K562 (cell line): ENCODE results near the gene CSNK1D. TPM values are rescaled to one million over a fixed set of nuclear protein-coding genes. Genes with fewer than 3 reads are reported as not detected.

Source experiments
- NRF1 ChIP-seq, 2 experiments: fragments of 450-650 bp; IDR thresholded peaks in 1 of 2; conservative IDR thresholded peaks in 1 of 2; 2 replicates each; pipeline ENCODE4 v1.6.1; 2014; ENCODE audit warnings: mild to moderate bottlenecking in 2 of 2
- RAD51 ChIP-seq: fragments of 450-650 bp; IDR thresholded peaks from 2 replicates; pipeline ENCODE4 v1.7.1; 2016; ENCODE audit warnings: low read depth, mild to moderate bottlenecking, borderline replicate concordance
- ZNF584 ChIP-seq: fragments of 200-800 bp; sonication (Bioruptor generic); IDR thresholded peaks from 2 replicates; pipeline ENCODE4 v1.6.1; 2016; ENCODE audit warnings: low read depth, mild to moderate bottlenecking, missing genetic modification characterization, missing compliant biosample characterization
- polyA plus RNA-seq, 8 experiments: library from polyadenylated mRNA; depleted of rRNA in 4 of 8; stranded (reverse) in 5 of 8; unstranded in 3 of 8; fragments of >200 nt; fragmentation: Nextera tagmentation in 2 of 8; fragmentation: Illumina TruSeq in 1 of 8; extraction: Ambion mirVana in 2 of 8; extraction: Trizol in 1 of 8; gene quantifications; 2 replicates each; pipeline versions ENCODE4 v1.2.1 to v1.2.3, GENCODE V29; 2011 to 2014; ENCODE audit warnings: inconsistent platforms in 1 of 8, missing spikeins in 1 of 8
- total RNA-seq, 7 experiments: library from RNA; depleted of rRNA in 6 of 7; stranded (reverse); fragments of >200 nt in 6 of 7; fragmentation: Illumina TruSeq in 2 of 7; extraction: Trizol in 2 of 7; gene quantifications; 2 replicates each; pipeline versions ENCODE4 v1.2.1 to v1.2.3, GENCODE V29; 2011 to 2021; ENCODE audit warnings: low replicate concordance in 1 of 7
- TF ChIP-seq, protein P1 (sequence below): fragments of 250-450 bp; sonication (Bioruptor Pico); IDR thresholded peaks from 2 replicates; pipeline ENCODE4 v1.5.0; 2022; ENCODE audit warnings: mild to moderate bottlenecking
- TF ChIP-seq, protein P2 (sequence below): fragments of 450-650 bp; IDR thresholded peaks from 2 replicates; pipeline ENCODE4 v1.6.1; 2016; ENCODE audit warnings: mild to moderate bottlenecking, moderate library complexity
- TF ChIP-seq, protein P3 (sequence below): sonication (generic); formaldehyde crosslinking; IDR thresholded peaks from 2 replicates; pipeline ENCODE4 v1.8.1; 2022; ENCODE audit warnings: missing genetic modification reagents
- TF ChIP-seq, protein P4 (sequence below): fragments of 450-650 bp; formaldehyde crosslinking; IDR thresholded peaks from 2 replicates; pipeline ENCODE4 v1.4.0; 2020; ENCODE audit warnings: mild to moderate bottlenecking
- TF ChIP-seq, protein P5 (sequence below): sonication (generic); formaldehyde crosslinking; IDR thresholded peaks from 2 replicates; pipeline ENCODE4 v1.8.0; 2022; ENCODE audit warnings: mild to moderate bottlenecking, low read depth, missing genetic modification reagents

Gene CSNK1D
- total and polyA plus RNA-seq, 9 of the 15 experiments (the other 6 are each of a cell fraction or from before 2014, with no cell fraction given), result 6.5 to 133 (median 41.3) TPM

DNA sequence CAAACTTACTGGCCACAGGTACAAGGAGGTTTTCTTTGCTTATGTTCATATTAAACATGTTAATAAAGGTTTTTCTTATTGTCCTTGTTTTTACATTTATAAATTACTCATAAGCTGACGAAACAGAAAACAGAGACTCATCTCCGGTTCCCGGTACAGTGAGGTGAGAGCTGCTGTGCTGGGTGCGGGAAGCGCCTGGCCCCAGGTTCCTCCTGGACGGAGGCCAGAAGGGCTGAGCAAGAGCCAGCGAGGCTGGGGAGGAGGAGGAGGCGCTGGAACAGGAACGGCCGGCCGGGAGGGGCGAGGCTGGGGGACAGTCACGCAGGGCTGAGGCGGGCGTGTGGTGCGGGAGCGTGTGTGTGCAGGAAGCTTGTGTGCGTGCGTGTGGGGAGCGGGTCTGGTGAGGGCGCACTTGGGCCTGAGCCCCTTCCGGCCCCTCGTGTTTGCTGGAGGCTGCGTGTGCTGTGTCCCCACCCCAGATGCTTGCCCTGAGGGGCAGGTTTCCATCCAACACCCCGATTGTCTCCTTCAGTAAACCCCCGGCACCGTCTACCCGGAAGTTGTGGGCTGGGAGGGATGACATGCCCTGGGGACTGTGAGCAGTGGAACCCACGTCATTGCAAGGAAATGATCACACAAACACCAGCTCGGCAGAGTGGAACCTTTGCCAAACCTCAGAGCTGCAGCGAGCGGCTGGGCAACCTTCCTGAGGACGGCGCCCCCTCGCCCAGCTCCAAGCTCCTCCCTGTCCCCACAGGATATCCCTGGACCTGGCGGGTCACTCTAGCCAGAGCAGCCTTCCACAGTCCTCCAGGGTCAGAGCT, 24.4 kb upstream of the CSNK1D start (continued):
- TF ChIP-seq, protein P1, sequence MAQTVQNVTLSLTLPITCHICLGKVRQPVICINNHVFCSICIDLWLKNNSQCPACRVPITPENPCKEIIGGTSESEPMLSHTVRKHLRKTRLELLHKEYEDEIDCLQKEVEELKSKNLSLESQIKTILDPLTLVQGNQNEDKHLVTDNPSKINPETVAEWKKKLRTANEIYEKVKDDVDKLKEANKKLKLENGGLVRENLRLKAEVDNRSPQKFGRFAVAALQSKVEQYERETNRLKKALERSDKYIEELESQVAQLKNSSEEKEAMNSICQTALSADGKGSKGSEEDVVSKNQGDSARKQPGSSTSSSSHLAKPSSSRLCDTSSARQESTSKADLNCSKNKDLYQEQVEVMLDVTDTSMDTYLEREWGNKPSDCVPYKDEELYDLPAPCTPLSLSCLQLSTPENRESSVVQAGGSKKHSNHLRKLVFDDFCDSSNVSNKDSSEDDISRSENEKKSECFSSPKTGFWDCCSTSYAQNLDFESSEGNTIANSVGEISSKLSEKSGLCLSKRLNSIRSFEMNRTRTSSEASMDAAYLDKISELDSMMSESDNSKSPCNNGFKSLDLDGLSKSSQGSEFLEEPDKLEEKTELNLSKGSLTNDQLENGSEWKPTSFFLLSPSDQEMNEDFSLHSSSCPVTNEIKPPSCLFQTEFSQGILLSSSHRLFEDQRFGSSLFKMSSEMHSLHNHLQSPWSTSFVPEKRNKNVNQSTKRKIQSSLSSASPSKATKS, result no peak
- TF ChIP-seq, protein P2, sequence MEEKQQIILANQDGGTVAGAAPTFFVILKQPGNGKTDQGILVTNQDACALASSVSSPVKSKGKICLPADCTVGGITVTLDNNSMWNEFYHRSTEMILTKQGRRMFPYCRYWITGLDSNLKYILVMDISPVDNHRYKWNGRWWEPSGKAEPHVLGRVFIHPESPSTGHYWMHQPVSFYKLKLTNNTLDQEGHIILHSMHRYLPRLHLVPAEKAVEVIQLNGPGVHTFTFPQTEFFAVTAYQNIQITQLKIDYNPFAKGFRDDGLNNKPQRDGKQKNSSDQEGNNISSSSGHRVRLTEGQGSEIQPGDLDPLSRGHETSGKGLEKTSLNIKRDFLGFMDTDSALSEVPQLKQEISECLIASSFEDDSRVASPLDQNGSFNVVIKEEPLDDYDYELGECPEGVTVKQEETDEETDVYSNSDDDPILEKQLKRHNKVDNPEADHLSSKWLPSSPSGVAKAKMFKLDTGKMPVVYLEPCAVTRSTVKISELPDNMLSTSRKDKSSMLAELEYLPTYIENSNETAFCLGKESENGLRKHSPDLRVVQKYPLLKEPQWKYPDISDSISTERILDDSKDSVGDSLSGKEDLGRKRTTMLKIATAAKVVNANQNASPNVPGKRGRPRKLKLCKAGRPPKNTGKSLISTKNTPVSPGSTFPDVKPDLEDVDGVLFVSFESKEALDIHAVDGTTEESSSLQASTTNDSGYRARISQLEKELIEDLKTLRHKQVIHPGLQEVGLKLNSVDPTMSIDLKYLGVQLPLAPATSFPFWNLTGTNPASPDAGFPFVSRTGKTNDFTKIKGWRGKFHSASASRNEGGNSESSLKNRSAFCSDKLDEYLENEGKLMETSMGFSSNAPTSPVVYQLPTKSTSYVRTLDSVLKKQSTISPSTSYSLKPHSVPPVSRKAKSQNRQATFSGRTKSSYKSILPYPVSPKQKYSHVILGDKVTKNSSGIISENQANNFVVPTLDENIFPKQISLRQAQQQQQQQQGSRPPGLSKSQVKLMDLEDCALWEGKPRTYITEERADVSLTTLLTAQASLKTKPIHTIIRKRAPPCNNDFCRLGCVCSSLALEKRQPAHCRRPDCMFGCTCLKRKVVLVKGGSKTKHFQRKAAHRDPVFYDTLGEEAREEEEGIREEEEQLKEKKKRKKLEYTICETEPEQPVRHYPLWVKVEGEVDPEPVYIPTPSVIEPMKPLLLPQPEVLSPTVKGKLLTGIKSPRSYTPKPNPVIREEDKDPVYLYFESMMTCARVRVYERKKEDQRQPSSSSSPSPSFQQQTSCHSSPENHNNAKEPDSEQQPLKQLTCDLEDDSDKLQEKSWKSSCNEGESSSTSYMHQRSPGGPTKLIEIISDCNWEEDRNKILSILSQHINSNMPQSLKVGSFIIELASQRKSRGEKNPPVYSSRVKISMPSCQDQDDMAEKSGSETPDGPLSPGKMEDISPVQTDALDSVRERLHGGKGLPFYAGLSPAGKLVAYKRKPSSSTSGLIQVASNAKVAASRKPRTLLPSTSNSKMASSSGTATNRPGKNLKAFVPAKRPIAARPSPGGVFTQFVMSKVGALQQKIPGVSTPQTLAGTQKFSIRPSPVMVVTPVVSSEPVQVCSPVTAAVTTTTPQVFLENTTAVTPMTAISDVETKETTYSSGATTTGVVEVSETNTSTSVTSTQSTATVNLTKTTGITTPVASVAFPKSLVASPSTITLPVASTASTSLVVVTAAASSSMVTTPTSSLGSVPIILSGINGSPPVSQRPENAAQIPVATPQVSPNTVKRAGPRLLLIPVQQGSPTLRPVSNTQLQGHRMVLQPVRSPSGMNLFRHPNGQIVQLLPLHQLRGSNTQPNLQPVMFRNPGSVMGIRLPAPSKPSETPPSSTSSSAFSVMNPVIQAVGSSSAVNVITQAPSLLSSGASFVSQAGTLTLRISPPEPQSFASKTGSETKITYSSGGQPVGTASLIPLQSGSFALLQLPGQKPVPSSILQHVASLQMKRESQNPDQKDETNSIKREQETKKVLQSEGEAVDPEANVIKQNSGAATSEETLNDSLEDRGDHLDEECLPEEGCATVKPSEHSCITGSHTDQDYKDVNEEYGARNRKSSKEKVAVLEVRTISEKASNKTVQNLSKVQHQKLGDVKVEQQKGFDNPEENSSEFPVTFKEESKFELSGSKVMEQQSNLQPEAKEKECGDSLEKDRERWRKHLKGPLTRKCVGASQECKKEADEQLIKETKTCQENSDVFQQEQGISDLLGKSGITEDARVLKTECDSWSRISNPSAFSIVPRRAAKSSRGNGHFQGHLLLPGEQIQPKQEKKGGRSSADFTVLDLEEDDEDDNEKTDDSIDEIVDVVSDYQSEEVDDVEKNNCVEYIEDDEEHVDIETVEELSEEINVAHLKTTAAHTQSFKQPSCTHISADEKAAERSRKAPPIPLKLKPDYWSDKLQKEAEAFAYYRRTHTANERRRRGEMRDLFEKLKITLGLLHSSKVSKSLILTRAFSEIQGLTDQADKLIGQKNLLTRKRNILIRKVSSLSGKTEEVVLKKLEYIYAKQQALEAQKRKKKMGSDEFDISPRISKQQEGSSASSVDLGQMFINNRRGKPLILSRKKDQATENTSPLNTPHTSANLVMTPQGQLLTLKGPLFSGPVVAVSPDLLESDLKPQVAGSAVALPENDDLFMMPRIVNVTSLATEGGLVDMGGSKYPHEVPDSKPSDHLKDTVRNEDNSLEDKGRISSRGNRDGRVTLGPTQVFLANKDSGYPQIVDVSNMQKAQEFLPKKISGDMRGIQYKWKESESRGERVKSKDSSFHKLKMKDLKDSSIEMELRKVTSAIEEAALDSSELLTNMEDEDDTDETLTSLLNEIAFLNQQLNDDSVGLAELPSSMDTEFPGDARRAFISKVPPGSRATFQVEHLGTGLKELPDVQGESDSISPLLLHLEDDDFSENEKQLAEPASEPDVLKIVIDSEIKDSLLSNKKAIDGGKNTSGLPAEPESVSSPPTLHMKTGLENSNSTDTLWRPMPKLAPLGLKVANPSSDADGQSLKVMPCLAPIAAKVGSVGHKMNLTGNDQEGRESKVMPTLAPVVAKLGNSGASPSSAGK, result peak; percentile 80
- TF ChIP-seq, protein P3, sequence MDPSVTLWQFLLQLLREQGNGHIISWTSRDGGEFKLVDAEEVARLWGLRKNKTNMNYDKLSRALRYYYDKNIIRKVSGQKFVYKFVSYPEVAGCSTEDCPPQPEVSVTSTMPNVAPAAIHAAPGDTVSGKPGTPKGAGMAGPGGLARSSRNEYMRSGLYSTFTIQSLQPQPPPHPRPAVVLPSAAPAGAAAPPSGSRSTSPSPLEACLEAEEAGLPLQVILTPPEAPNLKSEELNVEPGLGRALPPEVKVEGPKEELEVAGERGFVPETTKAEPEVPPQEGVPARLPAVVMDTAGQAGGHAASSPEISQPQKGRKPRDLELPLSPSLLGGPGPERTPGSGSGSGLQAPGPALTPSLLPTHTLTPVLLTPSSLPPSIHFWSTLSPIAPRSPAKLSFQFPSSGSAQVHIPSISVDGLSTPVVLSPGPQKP (CRISPR knock-in tag), result no peak
- TF ChIP-seq, protein P4, sequence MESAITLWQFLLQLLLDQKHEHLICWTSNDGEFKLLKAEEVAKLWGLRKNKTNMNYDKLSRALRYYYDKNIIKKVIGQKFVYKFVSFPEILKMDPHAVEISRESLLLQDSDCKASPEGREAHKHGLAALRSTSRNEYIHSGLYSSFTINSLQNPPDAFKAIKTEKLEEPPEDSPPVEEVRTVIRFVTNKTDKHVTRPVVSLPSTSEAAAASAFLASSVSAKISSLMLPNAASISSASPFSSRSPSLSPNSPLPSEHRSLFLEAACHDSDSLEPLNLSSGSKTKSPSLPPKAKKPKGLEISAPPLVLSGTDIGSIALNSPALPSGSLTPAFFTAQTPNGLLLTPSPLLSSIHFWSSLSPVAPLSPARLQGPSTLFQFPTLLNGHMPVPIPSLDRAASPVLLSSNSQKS (CRISPR knock-in tag), result no peak
- TF ChIP-seq ZNF584 (0 out of 2 replicates have a peak, but pooled peaks have one; percentile 28), RAD51 (no peak; the same call in 1 of the 2 replicates), NRF1 (conservative IDR thresholded peaks at IDR 0.05 in 1 of 2, IDR thresholded peaks at IDR 0.05 in 1 of 2) (peak; percentile 69 to 74)
- TF ChIP-seq, protein P5, sequence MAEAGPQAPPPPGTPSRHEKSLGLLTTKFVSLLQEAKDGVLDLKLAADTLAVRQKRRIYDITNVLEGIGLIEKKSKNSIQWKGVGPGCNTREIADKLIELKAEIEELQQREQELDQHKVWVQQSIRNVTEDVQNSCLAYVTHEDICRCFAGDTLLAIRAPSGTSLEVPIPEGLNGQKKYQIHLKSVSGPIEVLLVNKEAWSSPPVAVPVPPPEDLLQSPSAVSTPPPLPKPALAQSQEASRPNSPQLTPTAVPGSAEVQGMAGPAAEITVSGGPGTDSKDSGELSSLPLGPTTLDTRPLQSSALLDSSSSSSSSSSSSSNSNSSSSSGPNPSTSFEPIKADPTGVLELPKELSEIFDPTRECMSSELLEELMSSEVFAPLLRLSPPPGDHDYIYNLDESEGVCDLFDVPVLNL (CRISPR knock-in tag), result no peak
